Peyer's patch (tissue), 4 donors: ENCODE measurements around the gene PDK4.

ENCODE experiments used
- CTCF ChIP-seq, 6 experiments: fragments of 450-650 bp in 4 of 6; fragments of 200-600 bp in 2 of 6; sonication (generic) in 1 of 6; IDR thresholded peaks; one replicate each; pipeline ENCODE4 v1.5.1; 2017 to 2019; ENCODE audit warnings: antibody characterized with exemption in 6 of 6, mild to moderate bottlenecking in 3 of 6, moderate library complexity in 1 of 6
- POLR2A ChIP-seq, 2 donors: fragments of 450-650 bp; IDR thresholded peaks; one replicate each; pipeline ENCODE4 v1.5.1; 2017; ENCODE audit warnings: antibody characterized with exemption in 2 of 2, mild to moderate bottlenecking in 2 of 2, moderate library complexity in 2 of 2

- no peak for TF ChIP-seq CTCF (IDR thresholded peaks at IDR 0.05)
- TF ChIP-seq POLR2A (IDR thresholded peaks at IDR 0.05) = no peak
These were observed 10.9 kb downstream of the PDK4 start for GRCh38 chr7:95585426-95585789.
